DMS53 (cell line): Measurements from ENCODE around the gene SLX4IP.
A peak's percentile ranks its signal among the peaks of the same experiment; 100 is the strongest.

Experiments
- DNase-seq: peaks from one replicate; lab custom pipeline; 2025; lab: John Stamatoyannopoulos, UW

The SLX4IP gene

GRCh38 chr20:10521836-10522235, 86.7 kb downstream of the SLX4IP start:
- no peak for DNase-seq

GRCh38 chr20:10522328-10522727, 87.2 kb downstream of the SLX4IP start:
- no peak for DNase-seq

- DNase-seq: no peak
Observed at GRCh38 chr20:10523443-10523842, 88.3 kb downstream of the SLX4IP start.

- DNase-seq: no peak
Observed at GRCh38 chr20:10524034-10524476, 89.0 kb downstream of the SLX4IP start.

DNA sequence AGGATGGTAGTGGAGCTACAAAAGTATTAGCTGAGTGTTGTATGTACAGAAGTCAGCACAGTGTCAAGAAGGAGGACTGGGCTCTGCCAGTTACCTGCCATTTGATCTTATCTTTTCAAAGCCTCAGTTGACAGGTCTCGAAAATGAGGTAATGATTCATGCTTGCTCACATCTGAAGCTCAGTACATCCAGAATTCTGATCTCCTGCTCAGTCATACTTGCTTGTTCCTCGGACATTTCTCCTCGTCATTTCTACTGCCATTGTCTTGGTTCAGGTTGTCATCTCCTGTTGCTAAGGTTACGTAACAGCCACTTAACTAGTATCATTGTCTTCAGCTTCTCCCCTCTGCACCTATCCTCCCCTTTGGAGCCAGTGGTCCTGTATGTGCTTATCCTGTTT, 89.5 kb downstream of the SLX4IP start:
- peak; percentile 17 for DNase-seq

DNA sequence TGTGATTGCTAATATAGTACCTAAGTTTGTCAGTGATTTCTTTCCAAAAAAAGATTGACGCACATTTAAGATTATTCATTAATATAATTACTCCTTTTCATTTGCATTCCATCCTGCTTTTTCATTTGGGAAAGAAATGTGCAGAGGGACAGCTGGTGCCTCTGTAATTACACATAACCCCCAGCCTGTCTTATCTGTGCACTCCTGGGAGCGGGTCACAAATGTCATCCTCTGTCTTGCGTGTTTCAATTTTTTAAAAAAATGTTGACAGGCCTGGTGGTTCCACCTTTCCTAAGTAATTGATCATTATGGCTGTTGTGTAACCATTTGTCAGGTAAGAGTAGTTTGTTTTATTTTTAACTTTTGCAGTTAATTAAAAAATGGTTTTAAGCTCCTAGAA, 92.7 kb downstream of the SLX4IP start:
- DNase-seq: no peak

- no peak for DNase-seq
Observed at GRCh38 chr20:10530883-10531282, 95.8 kb downstream of the SLX4IP start.

DNA sequence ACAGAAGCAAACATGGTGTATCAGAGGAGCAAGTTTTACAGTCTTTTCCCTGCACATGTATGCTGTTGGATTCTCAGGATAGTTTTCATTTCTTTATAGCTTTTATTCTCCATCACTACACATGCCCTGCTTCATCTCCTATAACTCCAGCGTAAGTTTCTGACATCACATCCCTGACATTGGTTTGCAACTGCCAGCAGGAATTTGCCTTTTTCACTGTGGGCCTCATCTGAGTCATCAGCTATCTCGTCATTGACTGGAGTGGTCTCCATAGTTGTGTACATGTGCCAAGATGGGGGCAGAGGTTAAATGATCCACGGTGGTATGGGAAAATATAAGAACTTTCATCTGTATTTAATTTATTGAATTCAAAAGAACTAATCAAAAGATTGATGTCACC, 96.7 kb downstream of the SLX4IP start:
- no peak for DNase-seq

GRCh38 chr20:10532361-10532760, 97.3 kb downstream of the SLX4IP start:
- no peak for DNase-seq

- peak; percentile 73 for DNase-seq
Observed at GRCh38 chr20:10536531-10536930, 101.4 kb downstream of the SLX4IP start.

DNA sequence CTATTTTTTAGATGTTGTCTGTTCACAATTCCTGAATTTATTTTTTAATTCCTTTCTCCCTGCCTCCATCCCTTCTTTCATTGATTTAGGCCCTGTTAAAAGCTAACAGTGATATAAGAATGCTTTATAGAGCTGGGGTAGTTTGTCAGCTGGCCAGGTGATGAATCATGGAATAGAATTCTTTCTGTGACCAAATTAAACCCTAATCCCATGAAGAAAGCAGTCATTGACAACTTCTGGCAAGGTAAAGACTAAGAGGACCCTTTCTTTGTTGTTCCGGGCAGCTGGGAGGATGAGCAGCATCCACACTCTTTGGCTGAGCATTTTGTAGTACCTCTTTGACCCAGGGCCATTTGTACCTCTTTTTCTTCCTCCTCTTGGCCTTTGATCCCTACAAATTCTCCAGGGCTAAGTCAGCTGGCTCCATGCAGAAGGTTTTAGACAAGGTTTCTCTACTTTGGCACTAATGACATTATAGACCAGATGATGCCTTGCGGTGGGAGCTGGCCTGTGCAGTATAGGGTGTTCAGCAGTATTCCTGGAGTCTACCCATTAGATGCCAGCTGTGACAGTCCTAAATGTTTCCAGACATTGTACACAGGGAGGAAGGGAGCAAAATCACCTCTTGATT, 102.9 kb downstream of the SLX4IP start:
- no peak for DNase-seq

GRCh38 chr20:10538768-10539167, 103.7 kb downstream of the SLX4IP start:
- DNase-seq: no peak

- no peak for DNase-seq
Observed at GRCh38 chr20:10539818-10540553, 104.9 kb downstream of the SLX4IP start.

GRCh38 chr20:10540636-10541493, 105.8 kb downstream of the SLX4IP start:
- peak; percentile 26 for DNase-seq

GRCh38 chr20:10541668-10542411, 106.7 kb downstream of the SLX4IP start:
- DNase-seq: peak; percentile 76

- DNase-seq: peak; percentile 25
Observed at GRCh38 chr20:10542442-10542841, 107.3 kb downstream of the SLX4IP start.

GRCh38 chr20:10543480-10543879, 108.4 kb downstream of the SLX4IP start:
- DNase-seq: no peak

- peak; percentile 7 for DNase-seq
Observed at GRCh38 chr20:10547276-10548114, 112.4 kb downstream of the SLX4IP start.

- DNase-seq: no peak
Observed at GRCh38 chr20:10549511-10549910, 114.4 kb downstream of the SLX4IP start.

- DNase-seq: no peak
Observed at GRCh38 chr20:10550204-10551118, 115.4 kb downstream of the SLX4IP start.
